ENCODE results near the gene ROCK1.

The ROCK1 gene

DNA sequence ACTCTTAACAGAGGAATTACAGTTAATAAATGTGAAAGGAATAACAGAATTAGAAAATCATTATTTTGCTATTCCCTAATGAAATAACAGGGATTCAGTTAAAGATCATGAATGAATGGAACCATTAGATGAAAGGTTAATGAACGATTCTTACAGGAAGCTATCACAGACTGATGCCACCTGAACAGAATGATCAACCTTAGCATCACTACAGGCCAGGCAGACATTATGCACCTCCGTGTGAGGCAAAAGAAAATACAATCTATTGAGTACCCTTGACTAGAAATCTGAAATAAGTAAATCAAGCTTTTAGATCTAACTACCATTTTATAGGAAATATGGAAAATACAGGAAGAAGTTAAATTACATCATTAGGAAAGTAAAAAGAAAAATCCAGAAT lies 10.4 kb downstream of the ROCK1 start:
- DNase-seq (ENCODE audit: low read depth): no peak
- TF ChIP-seq, protein P1, sequence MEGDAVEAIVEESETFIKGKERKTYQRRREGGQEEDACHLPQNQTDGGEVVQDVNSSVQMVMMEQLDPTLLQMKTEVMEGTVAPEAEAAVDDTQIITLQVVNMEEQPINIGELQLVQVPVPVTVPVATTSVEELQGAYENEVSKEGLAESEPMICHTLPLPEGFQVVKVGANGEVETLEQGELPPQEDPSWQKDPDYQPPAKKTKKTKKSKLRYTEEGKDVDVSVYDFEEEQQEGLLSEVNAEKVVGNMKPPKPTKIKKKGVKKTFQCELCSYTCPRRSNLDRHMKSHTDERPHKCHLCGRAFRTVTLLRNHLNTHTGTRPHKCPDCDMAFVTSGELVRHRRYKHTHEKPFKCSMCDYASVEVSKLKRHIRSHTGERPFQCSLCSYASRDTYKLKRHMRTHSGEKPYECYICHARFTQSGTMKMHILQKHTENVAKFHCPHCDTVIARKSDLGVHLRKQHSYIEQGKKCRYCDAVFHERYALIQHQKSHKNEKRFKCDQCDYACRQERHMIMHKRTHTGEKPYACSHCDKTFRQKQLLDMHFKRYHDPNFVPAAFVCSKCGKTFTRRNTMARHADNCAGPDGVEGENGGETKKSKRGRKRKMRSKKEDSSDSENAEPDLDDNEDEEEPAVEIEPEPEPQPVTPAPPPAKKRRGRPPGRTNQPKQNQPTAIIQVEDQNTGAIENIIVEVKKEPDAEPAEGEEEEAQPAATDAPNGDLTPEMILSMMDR (conservative IDR thresholded peaks at IDR 0.05; ENCODE audit: low read depth, low read length): no peak
- no peak overlapping the region for H3K4me3 ChIP-seq (ENCODE audit: low read depth, low read length)

DNA sequence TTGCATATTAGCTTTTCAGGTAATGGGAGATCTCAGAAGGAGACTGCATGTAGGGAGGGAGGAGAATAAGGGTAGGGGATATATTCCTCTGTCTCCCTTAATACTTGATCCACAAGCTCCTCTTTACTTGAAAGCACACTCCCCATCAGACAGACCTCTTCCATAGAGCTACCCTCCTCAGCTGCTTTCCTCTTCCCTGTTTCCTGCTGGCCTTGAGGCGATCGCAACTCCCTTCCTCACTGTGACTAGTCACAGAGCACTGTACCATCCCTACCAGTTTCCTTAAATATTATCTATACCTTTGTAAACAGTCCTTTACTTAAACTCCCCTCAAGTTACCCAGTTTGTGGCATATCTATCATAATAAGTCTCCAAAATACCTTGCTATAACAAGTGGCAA lies 10.9 kb downstream of the ROCK1 start:
- H3K4me3 ChIP-seq (ENCODE audit: low read depth, low read length): no peak overlapping the region
- no peak for DNase-seq (ENCODE audit: low read depth)
- TF ChIP-seq, protein P1 (conservative IDR thresholded peaks at IDR 0.05; ENCODE audit: low read depth, low read length): no peak

DNA sequence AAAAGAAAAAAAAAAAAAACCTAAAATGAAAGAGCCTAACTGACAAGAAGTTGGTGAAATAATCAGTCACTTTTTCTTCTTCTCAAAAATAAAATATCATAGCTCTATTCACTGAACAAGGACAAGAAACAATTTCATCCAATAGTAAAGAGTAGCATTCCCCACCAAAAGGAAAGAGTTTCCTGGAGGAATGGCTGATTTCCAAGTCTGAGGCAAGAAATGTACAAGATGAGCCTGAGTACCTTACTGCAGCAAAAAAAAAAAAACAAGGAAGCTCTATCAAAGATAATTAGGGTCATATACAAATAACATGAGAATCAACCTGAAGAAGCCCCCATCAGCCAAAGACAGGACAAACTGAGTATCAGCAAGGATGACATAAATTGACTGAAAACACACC lies 11.5 kb downstream of the ROCK1 start:
- TF ChIP-seq, protein P1 (conservative IDR thresholded peaks at IDR 0.05; ENCODE audit: low read depth, low read length): no peak
- peak; percentile 28 for DNase-seq (ENCODE audit: low read depth)
- H3K4me3 ChIP-seq (ENCODE audit: low read depth, low read length): no peak overlapping the region

DNA sequence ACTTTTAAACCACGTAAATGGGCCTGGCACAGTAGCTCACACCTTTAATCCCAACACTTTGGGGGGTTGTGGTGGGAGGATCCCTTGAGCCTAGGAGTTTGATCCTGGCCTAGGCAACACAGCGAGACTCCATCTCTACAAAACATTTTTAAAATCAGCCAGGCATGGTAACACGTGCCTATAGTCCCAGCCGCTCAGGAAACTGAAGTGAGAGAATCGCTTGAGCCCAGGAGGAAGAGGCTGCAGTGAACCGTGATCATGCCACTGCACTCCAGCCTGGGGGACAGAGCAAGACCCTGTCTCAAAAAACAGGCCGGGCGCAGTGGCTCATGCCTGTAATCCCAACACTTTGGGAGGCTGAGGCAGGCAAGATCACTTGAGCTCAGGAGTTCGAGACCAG lies 12.2 kb downstream of the ROCK1 start:
- TF ChIP-seq, protein P1 (conservative IDR thresholded peaks at IDR 0.05; ENCODE audit: low read depth, low read length): no peak
- no peak overlapping the region for H3K4me3 ChIP-seq (ENCODE audit: low read depth, low read length)
- no peak for DNase-seq (ENCODE audit: low read depth)

DNA sequence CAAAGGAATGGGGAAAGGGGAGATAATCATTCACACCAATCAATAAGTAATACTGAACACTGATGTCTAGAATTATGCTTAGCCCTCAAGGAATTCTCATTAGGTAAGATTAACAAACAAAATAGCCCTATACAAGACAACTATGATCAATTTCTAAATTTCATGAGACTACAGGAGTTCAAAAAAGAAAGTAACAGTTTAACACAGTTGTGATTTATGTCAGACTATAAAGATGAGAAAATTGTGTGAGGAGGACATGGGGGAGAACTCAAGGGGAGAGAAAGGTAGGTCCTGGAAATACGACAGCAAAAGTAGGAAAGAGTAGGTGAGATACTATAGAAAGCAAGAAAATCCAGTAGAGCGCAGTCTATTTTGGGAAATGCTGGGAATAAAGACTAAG lies 14.9 kb downstream of the ROCK1 start:
- H3K4me3 ChIP-seq (ENCODE audit: low read depth, low read length): no peak overlapping the region
- no peak for DNase-seq (ENCODE audit: low read depth)
- TF ChIP-seq, protein P1 (conservative IDR thresholded peaks at IDR 0.05; ENCODE audit: low read depth, low read length): no peak

DNA sequence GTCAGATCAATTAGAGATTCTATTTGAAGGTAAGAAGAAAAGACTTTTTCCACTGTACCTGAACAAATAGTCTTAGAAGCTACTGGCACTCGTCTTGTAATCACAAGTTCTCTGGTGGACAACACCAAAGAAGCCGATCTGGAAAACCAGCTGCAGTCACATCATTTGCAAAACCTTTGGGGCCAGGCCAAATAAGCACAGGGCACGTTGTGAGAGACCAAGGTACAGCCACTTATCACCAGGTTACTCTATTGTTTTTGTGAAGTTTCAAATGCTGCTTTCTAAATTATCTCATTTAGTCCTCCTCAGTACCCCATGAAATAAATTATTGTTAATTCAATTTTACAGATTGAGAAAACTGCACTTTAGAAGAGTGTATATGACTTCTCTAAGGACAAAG lies 18.5 kb downstream of the ROCK1 start:
- no peak for DNase-seq (ENCODE audit: low read depth)
- no peak overlapping the region for H3K4me3 ChIP-seq (ENCODE audit: low read depth, low read length)
- TF ChIP-seq, protein P1 (conservative IDR thresholded peaks at IDR 0.05; ENCODE audit: low read depth, low read length): no peak

DNA sequence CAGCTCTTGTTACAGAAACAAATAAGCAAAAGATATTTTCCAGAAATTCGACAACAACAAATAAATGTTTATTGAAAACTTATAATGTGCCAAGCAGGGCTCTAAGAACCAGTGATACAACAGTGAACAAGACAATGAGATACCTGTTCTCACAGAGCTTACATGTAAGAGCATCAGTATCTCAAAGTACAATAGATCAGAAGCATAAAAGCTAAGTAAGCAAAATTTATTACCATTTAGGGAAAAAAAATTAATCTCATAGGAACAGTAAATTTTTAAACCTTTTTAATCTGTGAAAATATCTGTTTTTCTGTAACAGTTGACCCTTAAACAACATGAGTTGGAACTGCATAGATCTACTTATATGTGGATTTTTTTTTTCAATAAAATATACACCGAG lies 20.9 kb downstream of the ROCK1 start:
- TF ChIP-seq, protein P1 (conservative IDR thresholded peaks at IDR 0.05; ENCODE audit: low read depth, low read length): no peak
- no peak for DNase-seq (ENCODE audit: low read depth)
- no peak overlapping the region for H3K4me3 ChIP-seq (ENCODE audit: low read depth, low read length)

Measured in choroid plexus epithelial cell (primary cell).